Measurements from ENCODE around the gene PLEKHA3.

PLEKHA3 gene

DNA sequence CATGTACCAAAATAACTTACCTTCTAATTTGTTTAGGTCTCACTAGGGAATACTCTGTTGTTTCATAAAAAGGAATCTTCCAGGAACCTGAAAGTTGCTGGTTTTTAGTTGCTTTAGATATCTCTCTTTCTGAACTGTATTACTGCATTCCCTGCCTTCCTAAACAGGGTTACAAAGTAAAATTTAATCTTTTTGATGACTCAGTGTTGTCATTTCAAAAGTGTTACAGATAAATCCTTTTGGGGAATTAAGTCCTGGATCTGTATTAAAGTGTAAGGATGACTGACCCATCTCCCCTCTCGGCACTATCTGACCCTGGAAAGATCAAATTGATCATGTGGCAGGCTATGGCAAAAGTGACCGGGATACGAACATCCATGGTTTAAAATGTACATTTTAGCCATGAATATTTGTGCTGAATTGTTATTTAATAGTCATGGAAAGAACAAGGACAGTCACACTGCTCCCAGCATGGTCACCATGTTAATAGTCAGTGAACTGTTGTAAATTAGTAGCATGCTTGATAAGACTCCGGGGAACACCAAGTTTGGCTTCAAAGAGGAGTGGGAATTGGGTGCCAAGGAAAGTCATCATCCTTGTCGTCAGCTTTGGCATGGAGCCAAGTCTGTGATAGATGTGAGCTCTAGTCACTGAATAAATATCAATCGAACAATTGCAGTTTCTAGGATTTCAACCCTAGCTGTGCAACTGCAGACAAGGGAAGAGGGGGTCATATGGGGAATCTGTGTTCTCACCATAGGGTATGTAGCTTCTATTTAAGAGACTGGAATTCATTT is 4.2 kb downstream of the PLEKHA3 start:
- CTCF ChIA-PET: interaction anchor here (1.1 kb wide), 1 partner anchor 12 kb away, joined by 4 read pairs; no protein-coding TSS in a partner anchor
- POLR2A ChIA-PET: interaction anchor here (1.0 kb wide), 1 partner anchor 33 kb away, joined by 3 read pairs; the partner anchor contains the start of genes PJVK and PRKRA
- DNase-seq (ENCODE audit: extremely low spot score): no peak
- TF ChIP-seq FOXM1 (IDR thresholded peaks at IDR 0.05; ENCODE audit: borderline replicate concordance): no peak
- no peak for TF ChIP-seq ELF4 (IDR thresholded peaks at IDR 0.05)
- TF ChIP-seq TARDBP (IDR thresholded peaks at IDR 0.05): no peak
- TF ChIP-seq LEF1 (IDR thresholded peaks at IDR 0.05; ENCODE audit: borderline replicate concordance): no peak
- no peak for TF ChIP-seq SUZ12 (IDR thresholded peaks at IDR 0.05)
- TF ChIP-seq ZNF384 (IDR thresholded peaks at IDR 0.05): no peak
- no peak for TF ChIP-seq L3MBTL2 (conservative IDR thresholded peaks at IDR 0.05)
- no peak for TF ChIP-seq SP1 (IDR thresholded peaks at IDR 0.05)
- TF ChIP-seq BHLHE40 (IDR thresholded peaks at IDR 0.05; ENCODE audit: borderline replicate concordance): no peak
- no peak for TF ChIP-seq HDGF (IDR thresholded peaks at IDR 0.05; ENCODE audit: borderline replicate concordance)
- TF ChIP-seq FOXA1 (IDR thresholded peaks at IDR 0.05): no peak

DNA sequence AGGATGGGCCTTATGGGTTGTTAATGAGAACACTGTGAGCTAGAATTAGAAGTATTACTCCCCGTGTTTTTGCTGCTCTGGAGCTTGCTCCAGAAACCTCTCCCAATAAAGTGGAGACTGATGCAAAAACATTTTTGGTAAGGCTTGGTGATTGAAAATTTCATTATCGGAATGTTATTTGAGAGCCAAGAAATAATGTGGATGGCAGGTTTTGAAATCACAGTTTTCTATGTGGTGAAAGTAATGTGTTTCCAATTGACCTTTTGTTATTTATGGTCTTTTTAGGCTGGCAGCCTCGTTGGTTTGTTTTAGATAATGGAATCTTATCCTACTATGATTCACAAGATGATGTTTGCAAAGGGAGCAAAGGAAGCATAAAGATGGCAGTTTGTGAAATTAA is 5.1 kb downstream of the PLEKHA3 start:
- CTCF ChIA-PET: interaction anchor here (1.1 kb wide), 1 partner anchor 11 kb away, joined by 4 read pairs; no protein-coding TSS in a partner anchor
- TF ChIP-seq SUZ12 (IDR thresholded peaks at IDR 0.05): no peak
- no peak for DNase-seq (ENCODE audit: extremely low spot score)
- POLR2A ChIA-PET: interaction anchor here (1.0 kb wide), 1 partner anchor 34 kb away, joined by 3 read pairs; the partner anchor contains the start of genes PJVK and PRKRA

DNA sequence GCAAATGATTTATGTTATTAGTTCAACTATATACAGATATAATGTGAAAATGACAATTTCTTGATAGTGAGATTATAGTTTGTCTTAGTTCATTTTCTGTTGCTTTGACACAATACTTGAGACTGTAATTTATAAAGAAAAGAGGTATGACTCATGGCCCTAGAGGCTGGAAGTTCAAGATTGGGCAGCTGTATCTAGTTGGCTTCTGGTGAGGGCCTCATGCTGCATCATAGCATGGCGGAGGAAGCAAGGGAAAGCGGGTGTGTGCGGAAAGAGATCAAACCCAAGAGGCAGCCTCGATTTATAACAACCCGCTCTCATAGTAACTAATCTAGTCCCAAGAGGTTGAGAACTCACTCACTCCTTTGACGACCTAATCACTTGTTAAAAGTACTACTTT is 11.4 kb downstream of the PLEKHA3 start:
- no peak for DNase-seq (ENCODE audit: extremely low spot score)
- TF ChIP-seq FOXM1 (IDR thresholded peaks at IDR 0.05; ENCODE audit: borderline replicate concordance) (no peak), ZNF384 (IDR thresholded peaks at IDR 0.05) (no peak), L3MBTL2 (conservative IDR thresholded peaks at IDR 0.05) (no peak), ELF4 (IDR thresholded peaks at IDR 0.05) (no peak), SP1 (IDR thresholded peaks at IDR 0.05) (no peak), FOXK2 (IDR thresholded peaks at IDR 0.05) (no peak), HDGF (IDR thresholded peaks at IDR 0.05; ENCODE audit: borderline replicate concordance) (no peak), BHLHE40 (IDR thresholded peaks at IDR 0.05; ENCODE audit: borderline replicate concordance) (no peak), NFRKB (IDR thresholded peaks at IDR 0.05) (no peak), TARDBP (IDR thresholded peaks at IDR 0.05) (no peak)
- POLR2A ChIA-PET: no interaction called here
- CTCF ChIA-PET: no interaction called here

DNA sequence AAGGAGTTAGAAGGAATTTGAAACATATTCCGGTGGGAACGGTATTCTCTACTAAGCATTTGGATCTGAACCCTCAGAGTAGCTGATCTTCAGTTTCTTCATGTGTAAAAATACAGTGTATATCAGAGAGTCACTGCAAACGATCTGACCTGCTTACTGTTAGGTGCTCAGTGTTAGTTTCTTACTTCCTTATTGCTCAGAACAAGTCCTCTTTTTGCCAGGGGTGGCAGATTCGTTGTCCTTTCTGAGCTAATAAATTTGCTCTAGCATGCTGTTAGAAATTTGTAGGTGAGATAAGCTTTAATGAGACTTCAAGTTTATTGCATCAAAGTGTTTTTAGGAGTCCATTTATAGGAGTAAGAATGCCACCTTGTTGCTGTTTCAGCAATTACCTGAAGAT is 15.8 kb downstream of the PLEKHA3 start:
- no peak for DNase-seq (ENCODE audit: extremely low spot score)
- TF ChIP-seq SP1 (IDR thresholded peaks at IDR 0.05) (no peak), ARNT (IDR thresholded peaks at IDR 0.05) (no peak), CTBP1 (IDR thresholded peaks at IDR 0.05; ENCODE audit: borderline replicate concordance) (no peak), ZNF384 (IDR thresholded peaks at IDR 0.05) (no peak), LEF1 (IDR thresholded peaks at IDR 0.05; ENCODE audit: borderline replicate concordance) (no peak), SUZ12 (IDR thresholded peaks at IDR 0.05) (no peak), FOXA1 (IDR thresholded peaks at IDR 0.05) (no peak), ELF4 (IDR thresholded peaks at IDR 0.05) (no peak), FOXK2 (IDR thresholded peaks at IDR 0.05) (no peak), BHLHE40 (IDR thresholded peaks at IDR 0.05; ENCODE audit: borderline replicate concordance) (no peak), FOXM1 (IDR thresholded peaks at IDR 0.05; ENCODE audit: borderline replicate concordance) (no peak), NFRKB (IDR thresholded peaks at IDR 0.05) (no peak), TARDBP (IDR thresholded peaks at IDR 0.05) (no peak), L3MBTL2 (conservative IDR thresholded peaks at IDR 0.05) (no peak), HDGF (IDR thresholded peaks at IDR 0.05; ENCODE audit: borderline replicate concordance) (no peak)
- TF ChIP-seq, protein P1, sequence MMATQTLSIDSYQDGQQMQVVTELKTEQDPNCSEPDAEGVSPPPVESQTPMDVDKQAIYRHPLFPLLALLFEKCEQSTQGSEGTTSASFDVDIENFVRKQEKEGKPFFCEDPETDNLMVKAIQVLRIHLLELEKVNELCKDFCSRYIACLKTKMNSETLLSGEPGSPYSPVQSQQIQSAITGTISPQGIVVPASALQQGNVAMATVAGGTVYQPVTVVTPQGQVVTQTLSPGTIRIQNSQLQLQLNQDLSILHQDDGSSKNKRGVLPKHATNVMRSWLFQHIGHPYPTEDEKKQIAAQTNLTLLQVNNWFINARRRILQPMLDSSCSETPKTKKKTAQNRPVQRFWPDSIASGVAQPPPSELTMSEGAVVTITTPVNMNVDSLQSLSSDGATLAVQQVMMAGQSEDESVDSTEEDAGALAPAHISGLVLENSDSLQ (IDR thresholded peaks at IDR 0.05): no peak
- POLR2A ChIA-PET: interaction anchor here (0.9 to 1.9 kb wide), 3 partner anchors 14 to 45 kb away, joined by 3 to 5 read pairs (median 3); partner anchors contain the start of genes PJVK and PRKRA
- CTCF ChIA-PET: interaction anchor here (1.1 kb wide), 1 partner anchor 11 kb away, joined by 4 read pairs; no protein-coding TSS in a partner anchor

DNA sequence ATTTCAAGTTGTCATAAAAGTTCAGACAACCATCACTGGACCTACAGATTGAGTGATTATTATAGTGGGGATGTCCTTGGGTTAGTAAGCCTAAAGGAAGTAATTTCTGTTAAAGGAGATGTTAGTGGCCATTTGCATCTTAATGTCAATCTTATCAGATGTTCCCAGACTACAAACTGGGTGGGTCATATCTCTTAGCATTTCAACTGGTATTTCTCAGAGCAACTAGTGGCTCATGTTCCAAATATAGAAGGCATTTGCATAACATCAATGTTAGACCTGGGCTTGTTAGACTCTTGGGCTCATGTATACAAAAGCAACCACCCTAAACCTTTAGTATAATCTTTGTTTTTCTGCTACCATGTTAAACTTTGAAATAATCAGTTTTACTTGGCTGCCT is 17.9 kb downstream of the PLEKHA3 start:
- no peak for DNase-seq (ENCODE audit: extremely low spot score)
- TF ChIP-seq ELF4 (IDR thresholded peaks at IDR 0.05) (no peak), SUZ12 (IDR thresholded peaks at IDR 0.05) (no peak), TARDBP (IDR thresholded peaks at IDR 0.05) (no peak), HDGF (IDR thresholded peaks at IDR 0.05; ENCODE audit: borderline replicate concordance) (no peak), SP1 (IDR thresholded peaks at IDR 0.05) (no peak), FOXM1 (IDR thresholded peaks at IDR 0.05; ENCODE audit: borderline replicate concordance) (no peak), FOXA1 (IDR thresholded peaks at IDR 0.05) (no peak), LEF1 (IDR thresholded peaks at IDR 0.05; ENCODE audit: borderline replicate concordance) (no peak)
- POLR2A ChIA-PET: no interaction called here
- CTCF ChIA-PET: interaction anchor here (0.6 kb wide), 1 partner anchor 16 kb away, joined by 3 read pairs; no protein-coding TSS in a partner anchor

DNA sequence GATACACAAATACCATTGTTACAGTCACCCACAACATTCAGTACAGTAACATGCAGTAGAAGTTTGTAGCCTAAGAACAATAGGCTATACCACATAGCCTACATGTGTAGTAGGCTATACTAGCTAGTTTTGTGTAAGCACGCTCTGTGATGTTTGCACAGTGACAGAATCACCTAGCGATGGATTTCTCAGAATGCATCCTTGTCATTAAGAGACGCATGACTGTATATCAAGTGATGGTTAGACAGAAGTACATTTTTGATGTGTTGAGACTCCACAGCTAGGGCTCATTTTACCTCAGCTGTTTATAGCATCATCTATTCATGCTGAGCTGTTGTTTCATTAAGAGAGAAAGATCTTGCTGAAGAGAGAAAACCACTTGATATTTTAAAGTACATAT is 19.4 kb downstream of the PLEKHA3 start:
- CTCF ChIA-PET: no interaction called here
- POLR2A ChIA-PET: no interaction called here
- TF ChIP-seq ELF4 (IDR thresholded peaks at IDR 0.05): no peak
- no peak for TF ChIP-seq SP1 (IDR thresholded peaks at IDR 0.05)
- TF ChIP-seq TARDBP (IDR thresholded peaks at IDR 0.05): no peak
- TF ChIP-seq CTBP1 (IDR thresholded peaks at IDR 0.05; ENCODE audit: borderline replicate concordance): no peak
- no peak for TF ChIP-seq NFRKB (IDR thresholded peaks at IDR 0.05)
- TF ChIP-seq BHLHE40 (IDR thresholded peaks at IDR 0.05; ENCODE audit: borderline replicate concordance): no peak
- TF ChIP-seq ARNT (IDR thresholded peaks at IDR 0.05): no peak
- no peak for TF ChIP-seq FOXM1 (IDR thresholded peaks at IDR 0.05; ENCODE audit: borderline replicate concordance)
- TF ChIP-seq L3MBTL2 (conservative IDR thresholded peaks at IDR 0.05): no peak
- no peak for DNase-seq (ENCODE audit: extremely low spot score)

DNA sequence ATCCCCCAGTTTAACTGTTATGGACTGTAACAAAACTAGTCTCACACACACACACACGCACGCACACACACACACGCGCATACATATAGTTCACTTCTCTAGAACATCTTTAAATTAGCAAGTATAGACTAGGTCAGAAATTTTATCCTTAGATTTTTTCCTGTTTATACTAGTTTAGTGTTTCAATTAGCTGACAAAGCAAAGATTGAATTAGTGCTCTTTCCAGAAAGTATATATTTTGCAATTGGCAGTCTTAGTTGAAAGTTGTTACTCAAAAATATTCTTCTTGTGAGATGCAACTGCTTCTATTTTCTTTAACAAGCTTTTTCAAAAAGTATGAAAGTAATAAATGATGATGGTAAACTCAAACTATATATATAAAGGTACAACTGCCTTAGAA is 22.5 kb downstream of the PLEKHA3 start:
- ChIA-PET CTCF (no interaction called here), POLR2A (no interaction called here)
- no peak for DNase-seq (ENCODE audit: extremely low spot score)
- no peak for TF ChIP-seq ZNF384 (IDR thresholded peaks at IDR 0.05)

Measured in HEK293T (cell line).